Cardiac muscle cell (in vitro differentiated cells and primary cell): ENCODE data around the gene LGR5. TPM values are rescaled to one million over a fixed set of nuclear protein-coding genes. Genes with fewer than 3 reads are reported as not detected.
"Not testable (repeated sequence)": the region's sequence is repeated elsewhere in the genome, so short reads cannot be mapped to it uniquely, and the experiment has no call there.

Source experiments
- DNase-seq, 2 donors: peaks; one replicate each; pipeline versions ENCODE4 v3.0.0 to v3.0.0-alpha.2; 2010 to 2017; ENCODE audit warnings: low read depth in 1 of 2, low spot score in 1 of 2
- H3K27ac ChIP-seq: fragments of 200-600 bp; sonication (generic); 2 replicates; pipeline ENCODE4 v1.5.1; 2016
- H3K27me3 ChIP-seq: fragments of 200-600 bp; sonication (generic); 2 replicates; pipeline ENCODE4 v1.6.0; 2016; ENCODE audit warnings: control low read depth
- H3K36me3 ChIP-seq: fragments of 200-600 bp; sonication (generic); 2 replicates; pipeline ENCODE4 v1.5.1; 2016; ENCODE audit warnings: control low read depth
- H3K4me1 ChIP-seq: fragments of 200-600 bp; sonication (generic); 2 replicates; pipeline ENCODE4 v1.8.1; 2017; ENCODE audit warnings: low read depth, mild to moderate bottlenecking, mixed run types
- H3K4me3 ChIP-seq: fragments of 200-600 bp; sonication (generic); 2 replicates; pipeline ENCODE4 v1.5.1; 2016; ENCODE audit warnings: mild to moderate bottlenecking
- H3K9me3 ChIP-seq: fragments of 200-600 bp; sonication (generic); 2 replicates; pipeline ENCODE4 v1.5.1; 2017; ENCODE audit warnings: low read depth, mild to moderate bottlenecking, control low read depth
- polyA plus RNA-seq: library from polyadenylated mRNA; unstranded; fragments of >200 nt; fragmentation: Nextera tagmentation; extraction: Ambion mirVana; gene quantifications from 2 replicates; pipeline ENCODE4 v1.2.1, GENCODE V29; 2016
- total RNA-seq: library from RNA; depleted of rRNA; stranded (reverse); fragments of >200 nt; gene quantifications from 2 replicates; pipeline ENCODE4 v1.2.3, GENCODE V29; 2016
- TF ChIP-seq, protein P1 (sequence below): IDR thresholded peaks from 2 replicates; pipeline ENCODE4 v1.5.1; 2012; ENCODE audit warnings: low read depth, mild to moderate bottlenecking, low read length

LGR5 gene
- total and polyA plus RNA-seq, 2 experiments from 2014 or later = 0.12 to 0.34 TPM

DNA sequence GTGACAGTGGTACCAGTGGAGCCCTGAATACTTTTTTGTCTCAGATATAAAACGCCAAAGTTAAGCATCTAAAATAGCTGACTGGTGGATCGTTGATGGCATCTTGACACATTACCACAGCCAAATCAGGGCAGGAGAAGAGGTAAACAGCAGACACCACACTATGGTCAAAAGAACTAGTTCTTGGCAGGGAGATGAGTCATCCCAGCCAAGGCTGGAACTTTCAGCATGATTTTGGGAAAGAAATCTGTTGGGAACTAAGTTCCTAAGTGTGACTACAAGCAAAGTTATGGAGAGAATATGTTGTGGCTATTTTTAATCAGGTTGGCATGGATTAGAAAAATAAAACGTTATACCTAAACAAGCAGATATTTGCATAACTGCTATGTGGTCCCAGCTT is 36.9 kb downstream of the LGR5 start:
- peak in 1 of 2 donors; percentile 75 for DNase-seq
- H3K9me3 ChIP-seq = no peaks in the 10 kb centered on the region
- no peaks in the 10 kb centered on the region for H3K36me3 ChIP-seq
- no peaks in the 10 kb centered on the region for H3K4me1 ChIP-seq
- H3K27ac ChIP-seq = no peak overlapping the region
- TF ChIP-seq, protein P1, sequence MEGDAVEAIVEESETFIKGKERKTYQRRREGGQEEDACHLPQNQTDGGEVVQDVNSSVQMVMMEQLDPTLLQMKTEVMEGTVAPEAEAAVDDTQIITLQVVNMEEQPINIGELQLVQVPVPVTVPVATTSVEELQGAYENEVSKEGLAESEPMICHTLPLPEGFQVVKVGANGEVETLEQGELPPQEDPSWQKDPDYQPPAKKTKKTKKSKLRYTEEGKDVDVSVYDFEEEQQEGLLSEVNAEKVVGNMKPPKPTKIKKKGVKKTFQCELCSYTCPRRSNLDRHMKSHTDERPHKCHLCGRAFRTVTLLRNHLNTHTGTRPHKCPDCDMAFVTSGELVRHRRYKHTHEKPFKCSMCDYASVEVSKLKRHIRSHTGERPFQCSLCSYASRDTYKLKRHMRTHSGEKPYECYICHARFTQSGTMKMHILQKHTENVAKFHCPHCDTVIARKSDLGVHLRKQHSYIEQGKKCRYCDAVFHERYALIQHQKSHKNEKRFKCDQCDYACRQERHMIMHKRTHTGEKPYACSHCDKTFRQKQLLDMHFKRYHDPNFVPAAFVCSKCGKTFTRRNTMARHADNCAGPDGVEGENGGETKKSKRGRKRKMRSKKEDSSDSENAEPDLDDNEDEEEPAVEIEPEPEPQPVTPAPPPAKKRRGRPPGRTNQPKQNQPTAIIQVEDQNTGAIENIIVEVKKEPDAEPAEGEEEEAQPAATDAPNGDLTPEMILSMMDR = no peak
- no peaks in the 10 kb centered on the region for H3K27me3 ChIP-seq
- H3K4me3 ChIP-seq = no peak overlapping the region

DNA sequence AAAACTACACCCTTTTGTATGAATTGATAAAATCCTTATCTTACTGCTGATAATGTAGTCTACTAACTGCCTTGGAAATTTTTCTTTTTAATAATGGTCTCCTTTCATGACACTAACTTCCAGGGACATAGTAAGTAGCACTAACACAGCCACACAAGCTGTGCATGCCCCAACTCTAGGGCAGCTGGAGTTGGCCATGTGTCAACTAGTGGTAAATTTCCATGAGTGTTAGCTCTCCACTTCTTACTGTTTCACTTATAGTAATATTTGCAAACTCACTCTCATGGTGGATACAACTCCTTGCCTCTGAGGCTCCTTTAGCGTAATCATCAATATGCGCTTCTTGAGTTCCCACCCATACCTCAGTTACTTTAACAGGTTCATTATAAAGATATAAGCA is 38.0 kb downstream of the LGR5 start:
- DNase-seq = no peak
- Histone ChIP-seq H3K27me3 (no peaks in the 10 kb centered on the region), H3K27ac (no peak overlapping the region), H3K4me1 (no peaks in the 10 kb centered on the region), H3K4me3 (no peak overlapping the region), H3K9me3 (no peaks in the 10 kb centered on the region), H3K36me3 (no peaks in the 10 kb centered on the region)
- TF ChIP-seq, protein P1 = no peak

DNA sequence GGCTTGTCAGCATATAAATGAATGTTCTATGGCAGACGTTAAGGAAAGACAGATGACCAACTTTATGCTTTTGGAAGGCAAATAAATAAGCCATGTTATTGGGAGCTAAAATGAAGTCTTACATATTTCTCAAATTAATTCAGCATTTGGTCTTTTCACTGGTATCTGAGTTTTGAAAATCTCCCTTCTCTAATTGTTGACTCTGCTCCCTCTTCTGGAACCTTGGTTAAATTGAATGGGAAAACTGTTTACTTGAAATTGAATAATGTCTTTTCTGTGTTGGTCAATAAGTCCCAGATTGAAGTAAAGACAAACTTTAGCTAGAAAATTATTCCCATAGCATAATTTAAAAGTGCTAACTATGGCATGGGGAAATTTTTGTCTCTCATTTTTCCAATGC is 38.7 kb downstream of the LGR5 start:
- no peaks in the 10 kb centered on the region for H3K4me1 ChIP-seq
- DNase-seq = no peak
- no peaks in the 10 kb centered on the region for H3K27me3 ChIP-seq
- no peaks in the 10 kb centered on the region for H3K36me3 ChIP-seq
- TF ChIP-seq, protein P1 = no peak
- H3K9me3 ChIP-seq = no peaks in the 10 kb centered on the region
- H3K27ac ChIP-seq = no peak overlapping the region
- no peak overlapping the region for H3K4me3 ChIP-seq

DNA sequence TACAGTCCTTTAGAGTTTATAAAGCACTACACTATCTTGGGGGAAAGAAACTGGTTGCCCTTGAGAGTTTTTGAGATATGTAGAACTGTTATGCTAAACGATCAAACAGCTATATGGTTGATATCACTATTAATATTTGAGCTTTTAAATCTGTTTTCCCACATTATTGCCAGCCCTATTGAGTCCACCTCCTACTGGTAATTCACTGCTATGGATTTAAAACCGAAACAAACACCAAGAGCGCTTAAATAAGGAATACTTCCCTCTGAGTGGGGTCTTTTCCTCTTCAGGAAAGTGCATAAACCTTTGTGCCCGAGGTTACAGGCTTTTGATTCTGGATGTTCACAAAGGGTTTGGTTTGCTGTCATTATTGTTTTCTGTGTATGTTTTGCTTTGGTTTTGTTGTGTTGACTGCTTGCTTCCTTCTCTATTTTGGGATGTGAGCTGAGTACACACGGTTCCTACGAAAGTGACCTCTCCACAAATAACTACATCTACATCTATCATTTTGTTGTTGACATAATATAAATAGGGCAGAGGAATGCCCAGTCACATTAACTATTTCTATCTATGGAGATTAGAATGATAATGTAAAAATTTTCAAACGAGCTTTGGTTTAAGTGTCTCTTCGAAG is 44.8 kb downstream of the LGR5 start:
- Histone ChIP-seq H3K27me3 (no peaks in the 10 kb centered on the region), H3K4me3 (no peak overlapping the region), H3K9me3 (no peaks in the 10 kb centered on the region), H3K4me1 (no peaks in the 10 kb centered on the region), H3K27ac (no peak overlapping the region), H3K36me3 (no peaks in the 10 kb centered on the region)
- TF ChIP-seq, protein P1 = no peak
- DNase-seq = no peak

DNA sequence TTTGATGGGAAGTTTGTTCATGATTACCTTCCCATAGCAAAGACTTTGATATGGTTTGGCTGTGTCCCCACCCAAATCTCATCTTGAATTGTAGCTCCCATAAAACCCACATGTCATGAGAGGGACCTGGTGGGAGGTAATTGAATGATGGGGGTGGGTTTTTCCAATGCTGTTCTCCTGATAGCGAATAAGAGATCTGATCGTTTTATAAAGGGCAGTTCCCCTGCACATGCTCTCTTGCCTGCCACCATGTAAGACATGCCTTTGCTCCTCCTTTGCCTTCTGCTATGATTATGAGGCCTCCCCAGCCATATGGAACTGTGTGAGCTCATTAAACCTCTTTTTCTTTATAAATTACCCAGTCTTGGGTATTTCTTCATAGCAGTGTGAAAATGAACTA is 51.2 kb downstream of the LGR5 start:
- H3K9me3 ChIP-seq, H3K4me3 ChIP-seq, DNase-seq, H3K4me1 ChIP-seq, H3K27me3 ChIP-seq, H3K36me3 ChIP-seq, H3K27ac ChIP-seq: not testable (repeated sequence)

DNA sequence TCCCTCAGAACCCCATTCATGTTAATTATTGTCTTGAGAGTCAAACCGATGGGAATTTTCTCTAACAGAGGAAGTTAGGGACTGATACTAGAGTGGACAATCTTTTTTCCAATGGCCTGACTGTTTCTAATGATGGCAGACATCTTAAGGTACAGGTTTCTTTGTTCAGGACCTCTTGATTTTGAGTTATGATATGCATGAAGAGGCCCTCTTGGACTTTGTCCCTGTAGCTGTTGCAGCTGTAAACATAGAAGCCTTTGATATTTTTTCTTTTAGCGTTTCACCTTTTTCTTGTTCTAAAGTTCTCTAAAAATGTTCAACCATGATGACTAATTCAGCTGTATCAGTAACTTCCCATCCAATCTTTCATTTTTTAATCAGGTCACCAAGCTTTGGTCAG is 53.0 kb downstream of the LGR5 start:
- no peak for DNase-seq
- Histone ChIP-seq H3K4me3 (no peak overlapping the region), H3K27ac (no peak overlapping the region), H3K4me1 (no peaks in the 10 kb centered on the region), H3K9me3 (no peaks in the 10 kb centered on the region), H3K27me3 (no peaks in the 10 kb centered on the region), H3K36me3 (no peaks in the 10 kb centered on the region)
- TF ChIP-seq, protein P1 = no peak
